DND-41 (cell line): ENCODE data around the gene DIPK1C.

ENCODE experiments used
- CTCF ChIP-seq: IDR thresholded peaks from 2 replicates; pipeline ENCODE4 v1.5.1; 2012; ENCODE audit warnings: borderline replicate concordance, low read length, moderate library complexity, mild to moderate bottlenecking; ENCODE audit not compliant: poor library complexity, severe bottlenecking; ENCODE audit errors: extremely low read depth
- EZH2 ChIP-seq: IDR thresholded peaks from 3 replicates; pipeline ENCODE4 v1.6.1; 2012; ENCODE audit warnings: borderline replicate concordance, low read depth, mild to moderate bottlenecking, moderate library complexity, low read length, inconsistent platforms; ENCODE audit not compliant: severe bottlenecking

- TF ChIP-seq CTCF (no peak), EZH2 (no peak)
Observed at GRCh38 chr18:74460825-74461224, 3.7 kb upstream of the DIPK1C start.
